OCI-LY3 (cell line): Measurements from ENCODE around the gene MUSTN1.

Experiments used
- H2AFZ ChIP-seq: fragments of 200-600, 300-600 bp; shearing (Covaris generic); 2 replicates; pipeline ENCODE4 v1.6.0; 2014; ENCODE audit warnings: antibody characterized with exemption, low read depth, low read length
- H3K27ac ChIP-seq: fragments of 200-600, 300-600 bp; sonication (generic); 2 replicates; pipeline ENCODE4 v1.5.1; 2014; ENCODE audit warnings: mild to moderate bottlenecking, low read length, moderate library complexity, mixed read lengths
- H3K27me3 ChIP-seq: fragments of 200-600, 300-600 bp; sonication (generic); 2 replicates; pipeline ENCODE4 v1.6.1; 2014; ENCODE audit warnings: low read depth, low read length, mixed read lengths
- H3K36me3 ChIP-seq: fragments of 200-600, 300-600 bp; sonication (generic); replicated peaks from 2 replicates; pipeline ENCODE3; 2014; ENCODE audit warnings: low read depth, low read length, mixed read lengths
- H3K4me1 ChIP-seq: fragments of 300-600, 200-600 bp; sonication (generic); 2 replicates; pipeline ENCODE4 v1.6.1; 2014; ENCODE audit warnings: low read length, mixed read lengths
- H3K4me2 ChIP-seq: fragments of 200-600, 300-600 bp; sonication (generic); 2 replicates; pipeline ENCODE4 v1.6.1; 2014; ENCODE audit warnings: low read length, mixed read lengths
- H3K4me3 ChIP-seq: fragments of 300-600, 200-600 bp; sonication (generic); 2 replicates; pipeline ENCODE4 v1.5.1; 2014; ENCODE audit warnings: antibody characterized with exemption, mild to moderate bottlenecking, low read length, moderate library complexity
- H3K79me2 ChIP-seq: fragments of 300-600, 200-600 bp; shearing (Covaris generic); 2 replicates; pipeline ENCODE4 v1.6.1; 2014; ENCODE audit warnings: mild to moderate bottlenecking, low read length, mixed read lengths
- H3K9ac ChIP-seq: fragments of 300-600, 200-600 bp; shearing (Covaris generic); 2 replicates; pipeline ENCODE4 v1.6.0; 2014; ENCODE audit warnings: mild to moderate bottlenecking, low read length, moderate library complexity
- H3K9me3 ChIP-seq: fragments of 200-600, 300-600 bp; shearing (Covaris generic); 2 replicates; pipeline ENCODE4 v1.6.1; 2014; ENCODE audit warnings: low read length, mixed read lengths; ENCODE audit not compliant: insufficient read depth
- H4K20me1 ChIP-seq: fragments of 200-600, 300-600 bp; sonication (generic); 2 replicates; pipeline ENCODE4 v1.6.1; 2016; ENCODE audit warnings: low read length, mixed read lengths; ENCODE audit not compliant: insufficient read depth
- CTCF ChIP-seq: fragments of 200-600, 300-600 bp; sonication (generic); IDR thresholded peaks from 2 replicates; pipeline ENCODE4 v1.5.1; 2014; ENCODE audit warnings: antibody characterized with exemption, low read length, low read depth
- EZH2phosphoT487 ChIP-seq: fragments of 200-600 bp; shearing (Covaris generic); IDR thresholded peaks from 2 replicates; pipeline ENCODE4 v1.6.1; 2018; ENCODE audit warnings: antibody characterized with exemption, mixed run types, low read depth

MUSTN1 gene

GRCh38 chr3:52810923-52811322 lies 23.9 kb downstream of the MUSTN1 start:
- H3K4me1 ChIP-seq = no peaks in the 10 kb centered on the region
- no peak overlapping the region for H3K9ac ChIP-seq
- H3K4me2 ChIP-seq = no peak overlapping the region
- H3K79me2 ChIP-seq = no peaks in the 10 kb centered on the region
- no peak overlapping the region for H3K4me3 ChIP-seq
- no peaks in the 10 kb centered on the region for H4K20me1 ChIP-seq
- no peak overlapping the region for H2AFZ ChIP-seq
- TF ChIP-seq EZH2phosphoT487 (no peak), CTCF (no peak)
- no peak overlapping the region for H3K27ac ChIP-seq
- H3K9me3 ChIP-seq = no peaks in the 10 kb centered on the region
- no peaks in the 10 kb centered on the region for H3K36me3 ChIP-seq
- no peaks in the 10 kb centered on the region for H3K27me3 ChIP-seq

- TF ChIP-seq EZH2phosphoT487 = no peak
- TF ChIP-seq CTCF = no peak
- no peaks in the 10 kb centered on the region for H3K36me3 ChIP-seq
- H3K9me3 ChIP-seq = no peaks in the 10 kb centered on the region
- H4K20me1 ChIP-seq = no peaks in the 10 kb centered on the region
- H3K4me3 ChIP-seq = no peak overlapping the region
- H2AFZ ChIP-seq = no peak overlapping the region
- H3K9ac ChIP-seq = no peak overlapping the region
- no peaks in the 10 kb centered on the region for H3K4me1 ChIP-seq
- H3K4me2 ChIP-seq = no peak overlapping the region
- H3K79me2 ChIP-seq = no peaks in the 10 kb centered on the region
- no peak overlapping the region for H3K27ac ChIP-seq
- H3K27me3 ChIP-seq = no peaks in the 10 kb centered on the region
Observed at GRCh38 chr3:52809662-52810377, 25.0 kb downstream of the MUSTN1 start.

GRCh38 chr3:52809149-52809548 lies 25.7 kb downstream of the MUSTN1 start:
- Histone ChIP-seq H3K4me3 (no peak overlapping the region), H3K9me3 (no peaks in the 10 kb centered on the region), H3K4me1 (no peaks in the 10 kb centered on the region), H3K36me3 (no peaks in the 10 kb centered on the region), H2AFZ (no peak overlapping the region), H3K27ac (no peak overlapping the region), H3K79me2 (no peaks in the 10 kb centered on the region), H3K4me2 (no peak overlapping the region), H4K20me1 (no peaks in the 10 kb centered on the region), H3K27me3 (no peaks in the 10 kb centered on the region), H3K9ac (no peak overlapping the region)
- no peak for TF ChIP-seq EZH2phosphoT487
- TF ChIP-seq CTCF = no peak

- no peaks in the 10 kb centered on the region for H4K20me1 ChIP-seq
- no peaks in the 10 kb centered on the region for H3K79me2 ChIP-seq
- no peaks in the 10 kb centered on the region for H3K27me3 ChIP-seq
- no peaks in the 10 kb centered on the region for H3K9me3 ChIP-seq
- no peak overlapping the region for H2AFZ ChIP-seq
- H3K4me2 ChIP-seq = no peak overlapping the region
- TF ChIP-seq EZH2phosphoT487 (no peak), CTCF (no peak)
- H3K27ac ChIP-seq = no peak overlapping the region
- no peaks in the 10 kb centered on the region for H3K4me1 ChIP-seq
- H3K9ac ChIP-seq = no peak overlapping the region
- no peak overlapping the region for H3K4me3 ChIP-seq
- H3K36me3 ChIP-seq = no peaks in the 10 kb centered on the region
Observed at GRCh38 chr3:52805270-52806039, 29.4 kb downstream of the MUSTN1 start.
